GM19324 (cell line): ENCODE measurements around the gene RNU7-1.

ENCODE experiments used
- ATAC-seq: cut with Tn5 transposase; IDR thresholded peaks from one replicate; pipeline ENCODE4 v1.9.1; 2021; ENCODE audit warnings: mild to moderate bottlenecking, moderate library complexity; ENCODE audit not compliant: unreplicated experiment, low FRiP score

Gene RNU7-1

DNA sequence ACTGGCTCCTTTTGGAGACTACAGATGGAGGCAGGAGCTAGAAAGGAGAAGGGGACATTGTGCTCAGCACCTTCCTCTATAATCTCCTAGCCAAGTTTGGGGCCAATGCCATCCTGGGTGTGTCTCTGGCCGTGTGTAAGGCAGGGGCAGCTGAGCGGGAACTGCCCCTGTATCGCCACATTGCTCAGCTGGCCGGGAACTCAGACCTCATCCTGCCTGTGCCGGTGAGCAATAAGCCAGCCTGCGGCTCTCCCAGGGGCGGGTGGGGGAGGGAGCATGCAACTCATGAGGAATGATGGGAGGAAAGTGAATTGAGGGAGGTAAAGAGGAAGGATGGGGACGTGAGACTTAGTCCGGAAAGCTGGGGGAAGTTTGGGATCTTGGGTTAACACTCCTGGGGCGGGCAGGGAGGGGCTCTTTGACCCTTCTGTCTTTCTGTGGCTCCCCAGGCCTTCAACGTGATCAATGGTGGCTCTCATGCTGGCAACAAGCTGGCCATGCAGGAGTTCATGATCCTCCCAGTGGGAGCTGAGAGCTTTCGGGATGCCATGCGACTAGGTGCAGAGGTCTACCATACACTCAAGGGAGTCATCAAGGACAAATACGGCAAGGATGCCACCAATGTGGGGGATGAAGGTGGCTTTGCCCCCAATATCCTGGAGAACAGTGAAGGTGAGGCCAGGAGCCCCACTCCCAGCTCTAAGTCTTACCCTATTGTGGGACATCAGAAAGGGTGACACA, 26.0 kb upstream of the RNU7-1 start:
- no peak for ATAC-seq

DNA sequence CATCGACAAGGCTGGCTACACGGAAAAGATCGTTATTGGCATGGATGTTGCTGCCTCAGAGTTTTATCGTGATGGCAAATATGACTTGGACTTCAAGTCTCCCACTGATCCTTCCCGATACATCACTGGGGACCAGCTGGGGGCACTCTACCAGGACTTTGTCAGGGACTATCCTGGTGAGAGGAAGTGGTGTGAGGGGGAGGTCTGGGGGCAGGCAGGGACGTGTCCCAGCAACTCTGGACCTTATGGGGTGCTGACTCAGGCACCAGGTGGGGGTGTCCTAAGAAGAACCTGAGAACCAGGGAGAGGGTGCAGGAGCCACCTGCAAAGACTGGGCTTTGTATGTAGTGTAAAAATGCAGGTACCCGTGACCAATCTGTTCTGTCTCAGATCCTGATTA, 24.0 kb upstream of the RNU7-1 start:
- no peak for ATAC-seq

DNA sequence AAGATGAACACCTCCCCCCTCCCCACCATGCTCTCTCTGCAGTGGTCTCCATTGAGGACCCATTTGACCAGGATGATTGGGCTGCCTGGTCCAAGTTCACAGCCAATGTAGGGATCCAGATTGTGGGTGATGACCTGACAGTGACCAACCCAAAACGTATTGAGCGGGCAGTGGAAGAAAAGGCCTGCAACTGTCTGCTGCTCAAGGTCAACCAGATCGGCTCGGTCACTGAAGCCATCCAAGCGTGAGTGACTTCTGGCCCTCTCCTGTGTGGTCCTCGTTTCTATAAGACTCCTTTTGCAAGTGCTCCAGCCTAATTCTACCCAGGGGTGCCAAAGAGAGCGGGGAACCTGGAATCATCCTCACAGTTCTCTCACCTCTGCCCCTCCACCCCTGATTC, 22.1 kb upstream of the RNU7-1 start:
- ATAC-seq: no peak

- no peak for ATAC-seq
These were observed 21.3 kb upstream of the RNU7-1 start for GRCh38 chr12:6921996-6922946.

DNA sequence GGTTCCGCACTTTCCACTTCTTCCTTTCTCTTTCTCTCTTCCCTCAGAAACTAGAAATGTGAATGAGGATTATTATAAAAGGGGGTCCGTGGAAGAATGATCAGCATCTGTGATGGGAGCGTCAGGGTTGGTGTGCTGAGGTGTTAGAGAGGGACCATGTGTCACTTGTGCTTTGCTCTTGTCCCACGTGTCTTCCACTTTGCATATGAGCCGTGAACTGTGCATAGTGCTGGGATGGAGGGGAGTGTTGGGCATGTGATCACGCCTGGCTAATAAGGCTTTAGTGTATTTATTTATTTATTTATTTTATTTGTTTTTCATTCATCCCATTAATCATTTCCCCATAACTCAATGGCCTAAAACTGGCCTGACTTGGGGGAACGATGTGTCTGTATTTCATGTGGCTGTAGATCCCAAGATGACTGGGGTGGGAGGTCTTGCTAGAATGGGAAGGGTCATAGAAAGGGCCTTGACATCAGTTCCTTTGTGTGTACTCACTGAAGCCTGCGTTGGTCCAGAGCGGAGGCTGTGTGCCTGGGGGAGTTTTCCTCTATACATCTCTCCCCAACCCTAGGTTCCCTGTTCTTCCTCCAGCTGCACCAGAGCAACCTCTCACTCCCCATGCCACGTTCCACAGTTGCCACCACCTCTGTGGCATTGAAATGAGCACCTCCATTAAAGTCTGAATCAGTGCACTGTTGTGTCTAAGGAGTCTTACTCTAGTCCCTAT, 20.4 kb upstream of the RNU7-1 start:
- no peak for ATAC-seq

DNA sequence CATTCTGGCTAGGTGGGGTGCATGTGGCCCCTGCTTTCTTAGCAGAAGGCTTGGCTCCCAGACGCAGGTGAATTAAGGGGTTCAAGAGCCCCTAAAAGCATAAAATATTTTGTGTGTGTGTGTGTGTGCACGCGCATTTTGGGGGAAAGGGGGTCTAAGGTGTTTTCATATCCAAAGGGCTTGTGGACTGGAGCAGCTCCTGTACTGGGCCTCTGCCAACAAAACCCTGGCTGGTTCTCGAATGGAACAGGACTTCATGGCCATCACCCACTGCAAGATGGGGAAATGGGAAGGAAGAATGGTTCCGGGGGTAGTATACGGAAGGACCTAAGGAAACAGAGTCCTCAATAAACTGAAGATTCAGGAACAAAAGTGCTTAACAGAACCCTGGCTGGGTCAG, 19.8 kb upstream of the RNU7-1 start:
- ATAC-seq: no peak

GRCh38 chr12:6925239-6925539, 18.4 kb upstream of the RNU7-1 start:
- ATAC-seq: no peak

DNA sequence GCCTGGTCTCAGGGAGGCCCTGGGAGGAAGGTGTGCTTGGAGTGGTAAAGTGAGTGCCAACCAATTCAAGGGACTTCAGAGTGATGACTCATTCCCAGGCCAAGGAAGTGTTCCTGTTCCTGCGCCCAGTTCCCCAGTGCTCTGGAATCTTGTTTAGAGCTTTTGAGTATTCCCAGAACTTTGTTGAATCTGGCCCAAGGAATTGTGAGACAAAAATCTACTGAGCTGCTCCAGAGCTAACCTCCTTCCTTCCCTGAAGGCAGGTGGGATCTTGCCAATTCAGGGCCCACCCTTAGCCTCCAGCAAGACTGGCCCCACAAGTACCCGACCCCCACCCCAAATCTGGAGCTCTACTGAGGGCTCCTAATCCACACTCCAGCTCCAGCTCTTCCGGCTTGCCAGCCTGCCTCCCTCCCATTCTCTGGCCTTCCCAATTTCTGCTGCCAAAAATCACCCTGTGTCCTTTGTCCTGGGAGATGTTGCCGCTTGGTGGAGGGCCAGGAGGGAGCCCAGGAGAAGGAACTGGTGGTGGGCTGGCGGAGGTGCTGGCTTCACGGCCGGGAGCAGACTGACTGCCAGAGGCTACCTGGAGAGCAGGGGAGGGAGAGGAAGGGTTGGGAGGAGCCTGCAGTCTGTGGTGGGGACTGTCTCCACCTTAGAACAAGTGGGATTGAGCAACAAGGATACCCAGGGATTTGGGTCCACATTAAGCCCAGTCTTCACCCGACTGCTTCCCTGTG, 17.9 kb upstream of the RNU7-1 start:
- no peak for ATAC-seq

GRCh38 chr12:6927379-6928021, 16.1 kb upstream of the RNU7-1 start, which contains the start of gene ATN1:
Gene ATN1, plus strand, starts transcription at chr12:6927959. Its CDS starts 6,043 bp downstream, at chr12:6934002.
- ATAC-seq: no peak

GRCh38 chr12:6928022-6928702, 15.5 kb upstream of the RNU7-1 start:
- no peak for ATAC-seq

GRCh38 chr12:6928703-6929407, 14.8 kb upstream of the RNU7-1 start:
- no peak for ATAC-seq

- no peak for ATAC-seq
These were observed 13.9 kb upstream of the RNU7-1 start for GRCh38 chr12:6929466-6930452.

DNA sequence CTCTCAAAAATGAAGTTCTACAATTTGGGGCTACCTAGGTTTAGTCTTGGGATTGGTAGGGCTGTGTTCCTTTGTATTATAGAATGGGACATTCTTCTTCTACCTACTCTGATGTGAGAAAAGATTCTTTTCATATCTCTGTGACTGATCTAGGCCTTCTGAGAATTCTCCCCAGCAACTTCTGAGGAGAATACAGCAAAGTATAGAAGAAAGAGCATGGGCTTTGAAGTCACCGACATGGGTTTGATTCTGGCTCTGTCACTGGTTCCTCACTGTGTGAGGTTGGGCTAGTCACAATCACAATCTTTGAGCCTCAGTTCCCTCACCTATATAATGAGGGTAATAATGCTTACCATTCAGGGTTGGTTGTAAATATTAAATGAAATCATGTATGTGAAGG, 10.8 kb upstream of the RNU7-1 start:
- ATAC-seq: no peak

GRCh38 chr12:6934110-6934509, 9.5 kb upstream of the RNU7-1 start:
- no peak for ATAC-seq

GRCh38 chr12:6935371-6936193, 8.0 kb upstream of the RNU7-1 start:
- no peak for ATAC-seq

DNA sequence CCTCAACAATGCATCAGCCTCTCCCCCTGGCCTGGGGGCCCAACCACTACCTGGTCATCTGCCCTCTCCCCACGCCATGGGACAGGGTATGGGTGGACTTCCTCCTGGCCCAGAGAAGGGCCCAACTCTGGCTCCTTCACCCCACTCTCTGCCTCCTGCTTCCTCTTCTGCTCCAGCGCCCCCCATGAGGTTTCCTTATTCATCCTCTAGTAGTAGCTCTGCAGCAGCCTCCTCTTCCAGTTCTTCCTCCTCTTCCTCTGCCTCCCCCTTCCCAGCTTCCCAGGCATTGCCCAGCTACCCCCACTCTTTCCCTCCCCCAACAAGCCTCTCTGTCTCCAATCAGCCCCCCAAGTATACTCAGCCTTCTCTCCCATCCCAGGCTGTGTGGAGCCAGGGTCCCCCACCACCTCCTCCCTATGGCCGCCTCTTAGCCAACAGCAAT, 7.4 kb upstream of the RNU7-1 start:
- no peak for ATAC-seq
